H9 (cell line): ENCODE results near the gene DOCK2. TPM values are rescaled to one million over a fixed set of nuclear protein-coding genes. Genes with fewer than 3 reads are reported as not detected.

Experiments used
- DNase-seq: peaks from one replicate; pipeline ENCODE4 v3.0.0-alpha.2; 2017
- H2AFZ ChIP-seq: one replicate; pipeline ENCODE4 v1.6.1; 2013; ENCODE audit warnings: mild to moderate bottlenecking, low read length, control low read depth, moderate library complexity
- H2AK5ac ChIP-seq: 2 replicates; pipeline ENCODE4 v1.6.1; 2013; ENCODE audit warnings: low read length, control low read depth, mixed read lengths; ENCODE audit not compliant: insufficient read length
- H2BK120ac ChIP-seq: one replicate; pipeline ENCODE4 v1.6.1; 2013; ENCODE audit warnings: low read depth, mild to moderate bottlenecking, low read length, control low read depth, inconsistent platforms; ENCODE audit not compliant: poor library complexity, severe bottlenecking
- H2BK12ac ChIP-seq: 2 replicates; pipeline ENCODE4 v1.6.1; 2013; ENCODE audit warnings: low read length, control low read depth, mixed read lengths, low read depth; ENCODE audit not compliant: insufficient read length
- H2BK15ac ChIP-seq: 2 replicates; pipeline ENCODE4 v1.6.1; 2013; ENCODE audit warnings: low read depth, low read length, control low read depth
- H2BK20ac ChIP-seq: one replicate; pipeline ENCODE4 v1.6.1; 2013; ENCODE audit warnings: low read depth, mild to moderate bottlenecking, low read length, control low read depth, inconsistent platforms; ENCODE audit not compliant: poor library complexity, severe bottlenecking
- H2BK5ac ChIP-seq: 2 replicates; pipeline ENCODE4 v1.6.1; 2013; ENCODE audit warnings: low read length, control low read depth, mixed read lengths; ENCODE audit not compliant: insufficient read length
- H3K14ac ChIP-seq: 2 replicates; pipeline ENCODE4 v1.6.1; 2013; ENCODE audit warnings: low read length, control low read depth; ENCODE audit not compliant: insufficient read depth
- H3K18ac ChIP-seq: 2 replicates; pipeline ENCODE4 v1.6.1; 2013; ENCODE audit warnings: low read depth, mild to moderate bottlenecking, mixed read lengths, low read length, control low read depth; ENCODE audit not compliant: insufficient read length
- H3K23ac ChIP-seq: 2 replicates; pipeline ENCODE4 v1.6.1; 2013; ENCODE audit warnings: low read length, control low read depth, mixed read lengths, low read depth; ENCODE audit not compliant: insufficient read length
- H3K23me2 ChIP-seq: 2 replicates; pipeline ENCODE4 v1.6.1; 2013; ENCODE audit warnings: low read depth, mild to moderate bottlenecking, mixed read lengths, low read length, control low read depth; ENCODE audit not compliant: insufficient read length, poor library complexity, severe bottlenecking
- H3K27ac ChIP-seq: 2 replicates; pipeline ENCODE4 v1.5.1; 2013; ENCODE audit warnings: low read length, control low read depth, mixed read lengths, low read depth; ENCODE audit not compliant: insufficient read length
- H3K27me3 ChIP-seq: 2 replicates; pipeline ENCODE4 v1.6.1; 2013; ENCODE audit warnings: low read length, control low read depth, inconsistent platforms; ENCODE audit not compliant: insufficient read depth
- H3K4ac ChIP-seq: 2 replicates; pipeline ENCODE4 v1.6.1; 2013; ENCODE audit warnings: low read depth, mild to moderate bottlenecking, control low read depth, inconsistent platforms, low read length, moderate library complexity
- H3K4me1 ChIP-seq: 2 replicates; pipeline ENCODE4 v1.6.1; 2013; ENCODE audit warnings: low read length, control low read depth, inconsistent platforms; ENCODE audit not compliant: insufficient read depth
- H3K4me2 ChIP-seq: 2 replicates; pipeline ENCODE4 v1.6.1; 2013; ENCODE audit warnings: low read length, control low read depth, mixed read lengths; ENCODE audit not compliant: insufficient read length, insufficient read depth
- H3K56ac ChIP-seq: 2 replicates; pipeline ENCODE4 v1.6.1; 2013; ENCODE audit warnings: low read depth, mild to moderate bottlenecking, mixed read lengths, low read length, control low read depth; ENCODE audit not compliant: insufficient read length
- H3K79me1 ChIP-seq: 2 replicates; pipeline ENCODE4 v1.6.1; 2013; ENCODE audit warnings: low read depth, mild to moderate bottlenecking, moderate library complexity, low read length, control low read depth, inconsistent platforms; ENCODE audit not compliant: insufficient read depth, poor library complexity, severe bottlenecking
- H3K79me2 ChIP-seq: 2 replicates; pipeline ENCODE4 v1.6.1; 2013; ENCODE audit warnings: low read length, control low read depth, inconsistent platforms; ENCODE audit not compliant: insufficient read depth
- H3K9ac ChIP-seq: 2 replicates; pipeline ENCODE4 v1.6.1; 2013; ENCODE audit warnings: low read length, control low read depth, mixed read lengths; ENCODE audit not compliant: insufficient read length; ENCODE audit errors: extremely low read depth
- H3K9me3 ChIP-seq: one replicate; pipeline ENCODE4 v1.6.1; 2013; ENCODE audit warnings: low read depth, low read length, inconsistent platforms; ENCODE audit not compliant: control insufficient read depth
- H3T11ph ChIP-seq: one replicate; pipeline ENCODE4 v1.6.1; 2013; ENCODE audit warnings: mild to moderate bottlenecking, low read length, control low read depth, inconsistent platforms
- H4K20me1 ChIP-seq: one replicate; pipeline ENCODE4 v1.6.1; 2013; ENCODE audit not compliant: control insufficient read depth, insufficient read length, insufficient read depth
- H4K5ac ChIP-seq: 2 replicates; pipeline ENCODE4 v1.6.1; 2013; ENCODE audit warnings: low read depth, mild to moderate bottlenecking, mixed read lengths, low read length, control low read depth; ENCODE audit not compliant: insufficient read length
- H4K8ac ChIP-seq: replicated peaks from 2 replicates; pipeline ENCODE4 v1.6.1; 2013; ENCODE audit warnings: low read length, control low read depth, mixed read lengths, low read depth; ENCODE audit not compliant: insufficient read length
- H4K91ac ChIP-seq: 2 replicates; pipeline ENCODE4 v1.6.1; 2013; ENCODE audit warnings: low read depth, mild to moderate bottlenecking, moderate library complexity, mixed read lengths, low read length, control low read depth; ENCODE audit not compliant: insufficient read length
- H3K27ac Mint-ChIP-seq, 3 experiments: 2 replicates in 2 of 3; 3 replicates in 1 of 3; pipeline ENCODE4 v1.8.0; 2020 to 2021; ENCODE audit warnings: mixed read lengths in 3 of 3, mild to moderate bottlenecking in 1 of 3, moderate library complexity in 1 of 3
- H3K27me3 Mint-ChIP-seq: 2 replicates; pipeline ENCODE4 v1.8.0; 2021; ENCODE audit warnings: low read depth, mild to moderate bottlenecking, moderate library complexity, mixed read lengths
- H3K36me3 Mint-ChIP-seq, 3 experiments: 2 replicates in 2 of 3; 3 replicates in 1 of 3; pipeline ENCODE4 v1.8.0; 2020 to 2021; ENCODE audit warnings: low read depth in 3 of 3, mixed read lengths in 3 of 3; ENCODE audit not compliant: insufficient read depth in 1 of 3
- H3K4me1 Mint-ChIP-seq, 2 experiments: 2 replicates each; pipeline ENCODE4 v1.8.0; 2020; ENCODE audit warnings: mixed read lengths in 2 of 2
- H3K4me3 Mint-ChIP-seq, 2 experiments: 2 replicates in 1 of 2; 3 replicates in 1 of 2; pipeline ENCODE4 v1.8.0; 2020 to 2021; ENCODE audit warnings: mild to moderate bottlenecking in 2 of 2, mixed read lengths in 2 of 2, moderate library complexity in 1 of 2
- H3K9me3 Mint-ChIP-seq, 2 experiments: 2 replicates in 1 of 2; 3 replicates in 1 of 2; pipeline ENCODE4 v1.8.0; 2020; ENCODE audit warnings: mild to moderate bottlenecking in 2 of 2, mixed read lengths in 2 of 2, moderate library complexity in 1 of 2
- CTCF ChIP-seq: fragments of 200-600 bp; sonication (generic); conservative IDR thresholded peaks from 3 replicates; pipeline ENCODE4 v1.8.0; 2021; ENCODE audit warnings: antibody characterized with exemption, mild to moderate bottlenecking
- WGBS: extraction: QIAGEN DNeasy Blood & Tissue Kit; methylation state at CpG from one replicate; pipeline ENCODE4 v1.1.7; 2013; ENCODE audit warnings: missing lambda C conversion rate, low lambda C conversion rate, mixed read lengths; ENCODE audit not compliant: insufficient read length; ENCODE audit errors: extremely low coverage; 5-methylcytosine and 5-hydroxymethylcytosine counted together
- total RNA-seq: library from RNA; stranded (reverse); gene quantifications from 2 replicates; pipeline ENCODE4 v1.2.1, GENCODE V29; 2021

The DOCK2 gene
- total RNA-seq, 1 experiment from 2014 or later, result 7.8 TPM

- peak overlapping the region in 1 of 3 experiments; percentile 41; a peak in 1 of 7 replicates for H3K27ac Mint-ChIP-seq
- Histone ChIP-seq H4K8ac (no peak overlapping the region), H3T11ph (no peak overlapping the region), H4K20me1 (no peaks in the 10 kb centered on the region), H2BK12ac (no peak overlapping the region), H2BK5ac (no peak overlapping the region), H2BK20ac (no peak overlapping the region), H3K4me1 (peaks cover 2% of the 10 kb centered on the region; the same call in 1 of the 2 replicates), H2AK5ac (no peak overlapping the region), H3K56ac (no peak overlapping the region), H3K79me2 (no peaks in the 10 kb centered on the region), H3K27me3 (no peaks in the 10 kb centered on the region), H3K9me3 (no peaks in the 10 kb centered on the region), H2AFZ (no peak overlapping the region), H3K18ac (peak overlapping the region; percentile 18), H3K79me1 (no peaks in the 10 kb centered on the region), H3K23me2 (no peaks in the 10 kb centered on the region), H2BK120ac (no peak overlapping the region), H3K4ac (no peak overlapping the region), H4K91ac (no peak overlapping the region), H3K27ac (no peak overlapping the region), H4K5ac (no peak overlapping the region), H3K14ac (no peak overlapping the region; the same call in 1 of the 2 replicates), H3K4me2 (no peak overlapping the region), H3K9ac (no peak overlapping the region), H3K23ac (no peak overlapping the region), H2BK15ac (no peak overlapping the region)
- H3K4me1 Mint-ChIP-seq, result peaks cover 21 to 27% of the 10 kb centered on the region in 2 experiments
- no CpG with 5 or more reads among the region's 2 CpGs for WGBS
- no peaks in the 10 kb centered on the region for H3K9me3 Mint-ChIP-seq
- no peak for DNase-seq
- no peak for TF ChIP-seq CTCF
- no peak overlapping the region for H3K4me3 Mint-ChIP-seq
- H3K36me3 Mint-ChIP-seq, result no peaks in the 10 kb centered on the region
- H3K27me3 Mint-ChIP-seq, result no peaks in the 10 kb centered on the region; the same call in 1 of the 2 replicates
Observed at GRCh38 chr5:169993485-169993790, 356.4 kb downstream of the DOCK2 start.
